ENCODE measurements around the gene SPOCK1. TPM values are rescaled to one million over a fixed set of nuclear protein-coding genes. Genes with fewer than 3 reads are reported as not detected.

SPOCK1 gene
- total and polyA plus RNA-seq, 10 donors: 0.50 to 17.0 (median 6.6) TPM

- intact Hi-C loops (cut with DNase I; ENCODE audit: low total_unique reads): no loop called here
- Histone ChIP-seq H3K4me3 (no peak overlapping the region), H3K4me1 (no peaks in the 10 kb centered on the region), H3K27ac (no peak overlapping the region), H3K9me3 (no peaks in the 10 kb centered on the region), H3K36me3 (no peaks in the 10 kb centered on the region), H3K27me3 (replicated peaks in 1 of 7) (peaks cover 0 to 19% (median 0%) of the 10 kb centered on the region in 7 donors)
- no peak for DNase-seq
- TF ChIP-seq CTCF (IDR thresholded peaks at IDR 0.05 in 8 of 11, conservative IDR thresholded peaks at IDR 0.05 in 3 of 11) (no peak), POLR2AphosphoS5 (IDR thresholded peaks at IDR 0.05) (no peak), POLR2A (IDR thresholded peaks at IDR 0.05) (no peak)
Measured at GRCh38 chr5:137359941-137360340, 139.2 kb downstream of the SPOCK1 start.

GRCh38 chr5:137357436-137357835, 141.7 kb downstream of the SPOCK1 start:
- H3K4me1 ChIP-seq: no peaks in the 10 kb centered on the region
- H3K9me3 ChIP-seq: no peaks in the 10 kb centered on the region
- DNase-seq: no peak
- no peak for TF ChIP-seq POLR2AphosphoS5 (IDR thresholded peaks at IDR 0.05)
- no peak for TF ChIP-seq POLR2A (IDR thresholded peaks at IDR 0.05)
- no peak for TF ChIP-seq CTCF (IDR thresholded peaks at IDR 0.05 in 8 of 11, conservative IDR thresholded peaks at IDR 0.05 in 3 of 11)
- peaks cover 0 to 25% (median 0%) of the 10 kb centered on the region in 7 donors for H3K27me3 ChIP-seq (replicated peaks in 1 of 7)
- WGBS, 5 donors: 72 to 89% (median 75%) methylated on average over 3 of the region's 3 CpGs
- no peaks in the 10 kb centered on the region for H3K36me3 ChIP-seq
- no peak overlapping the region for H3K27ac ChIP-seq
- intact Hi-C loops (cut with DNase I; ENCODE audit: low total_unique reads): no loop called here
- no peak overlapping the region for H3K4me3 ChIP-seq

GRCh38 chr5:137356127-137356526, 143.0 kb downstream of the SPOCK1 start:
- H3K4me1 ChIP-seq: no peaks in the 10 kb centered on the region
- no peak overlapping the region for H3K27ac ChIP-seq
- whole genome bisulfite sequencing, 5 donors: 71 to 88% (median 80%) methylated on average over 4 of the region's 4 CpGs
- DNase-seq: no peak
- no peaks in the 10 kb centered on the region for H3K36me3 ChIP-seq
- no peak for TF ChIP-seq POLR2AphosphoS5 (IDR thresholded peaks at IDR 0.05)
- no peak for TF ChIP-seq POLR2A (IDR thresholded peaks at IDR 0.05)
- no peak for TF ChIP-seq CTCF (IDR thresholded peaks at IDR 0.05 in 8 of 11, conservative IDR thresholded peaks at IDR 0.05 in 3 of 11)
- H3K27me3 ChIP-seq (replicated peaks in 1 of 7): peaks cover 0 to 20% (median 0%) of the 10 kb centered on the region in 7 donors
- no peaks in the 10 kb centered on the region for H3K9me3 ChIP-seq
- intact Hi-C loops (cut with DNase I; ENCODE audit: low total_unique reads): no loop called here
- H3K4me3 ChIP-seq: no peak overlapping the region

- intact Hi-C loops (cut with DNase I; ENCODE audit: low total_unique reads): no loop called here
- 78 to 89% (median 84%) methylated on average over 4 of the region's 4 CpGs for WGBS, 5 donors
- H3K4me3 ChIP-seq: no peak overlapping the region
- peaks cover 0 to 20% (median 0%) of the 10 kb centered on the region in 7 donors for H3K27me3 ChIP-seq (replicated peaks in 1 of 7)
- H3K36me3 ChIP-seq: no peaks in the 10 kb centered on the region
- H3K27ac ChIP-seq: no peak overlapping the region
- DNase-seq: no peak
- H3K4me1 ChIP-seq: no peaks in the 10 kb centered on the region
- H3K9me3 ChIP-seq: no peaks in the 10 kb centered on the region
- TF ChIP-seq POLR2AphosphoS5 (IDR thresholded peaks at IDR 0.05) (no peak), POLR2A (IDR thresholded peaks at IDR 0.05) (no peak), CTCF (IDR thresholded peaks at IDR 0.05 in 8 of 11, conservative IDR thresholded peaks at IDR 0.05 in 3 of 11) (no peak)
Measured at GRCh38 chr5:137355708-137356107, 143.4 kb downstream of the SPOCK1 start.
